Measurements from ENCODE around the gene GH2.
A peak's percentile ranks its signal among the peaks of the same experiment; 100 is the strongest.
"Not testable (repeated sequence)": the region's sequence is repeated elsewhere in the genome, so short reads cannot be mapped to it uniquely, and the experiment has no call there.

The GH2 gene

DNA sequence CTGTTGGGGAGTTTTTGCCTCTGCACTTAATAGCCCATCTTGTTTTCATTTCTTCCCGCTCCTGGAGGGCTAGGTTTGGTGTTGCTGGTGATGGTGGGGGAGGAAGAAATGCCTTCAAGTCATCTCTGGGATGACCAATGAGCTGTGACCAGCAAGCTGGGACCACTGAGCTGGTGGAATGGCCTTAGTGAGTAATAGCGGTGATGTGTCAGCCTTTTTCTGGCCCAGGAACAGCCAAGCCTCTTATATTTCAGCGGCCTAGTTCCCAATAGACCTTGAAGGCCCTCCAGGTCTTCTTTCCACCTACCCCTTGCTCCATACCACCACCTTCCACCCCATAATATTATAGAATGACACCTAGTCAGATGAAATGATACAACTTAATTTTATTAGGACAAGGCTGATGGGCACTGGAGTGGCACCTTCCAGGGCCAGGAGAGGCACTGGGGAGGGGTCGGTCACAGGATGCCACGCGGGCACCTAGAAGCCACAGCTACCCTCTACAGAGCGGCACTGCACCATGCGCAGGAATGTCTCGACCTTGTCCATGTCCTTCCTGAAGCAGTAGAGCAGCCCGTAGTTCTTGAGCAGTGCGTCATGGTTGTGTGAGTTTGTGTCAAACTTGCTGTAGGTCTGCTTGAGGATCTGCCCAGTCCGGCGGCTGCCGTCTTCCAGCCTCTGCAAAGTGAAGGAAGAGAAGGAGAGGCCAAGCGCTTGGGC lies 9.9 kb downstream of the GH2 start:
- DNase-seq = not testable (repeated sequence)

DNA sequence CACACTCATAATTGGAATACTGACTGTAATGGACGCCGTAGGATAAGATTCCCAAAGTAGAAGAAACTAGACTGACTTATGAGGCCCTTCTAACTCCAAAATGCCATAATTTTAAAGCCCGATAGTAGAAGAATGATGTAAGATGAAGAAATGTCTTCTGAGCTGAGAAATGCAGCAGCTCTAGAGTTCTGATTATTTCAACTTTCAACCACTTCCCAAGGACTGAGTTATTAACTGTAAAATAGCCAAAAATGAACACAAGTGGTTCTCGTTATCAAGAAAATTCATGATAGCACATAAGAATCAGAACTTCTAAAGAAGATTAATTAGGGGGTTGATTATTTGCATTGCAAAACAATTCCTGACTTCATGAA lies 11.5 kb downstream of the GH2 start:
- DNase-seq = not testable (repeated sequence)

DNA sequence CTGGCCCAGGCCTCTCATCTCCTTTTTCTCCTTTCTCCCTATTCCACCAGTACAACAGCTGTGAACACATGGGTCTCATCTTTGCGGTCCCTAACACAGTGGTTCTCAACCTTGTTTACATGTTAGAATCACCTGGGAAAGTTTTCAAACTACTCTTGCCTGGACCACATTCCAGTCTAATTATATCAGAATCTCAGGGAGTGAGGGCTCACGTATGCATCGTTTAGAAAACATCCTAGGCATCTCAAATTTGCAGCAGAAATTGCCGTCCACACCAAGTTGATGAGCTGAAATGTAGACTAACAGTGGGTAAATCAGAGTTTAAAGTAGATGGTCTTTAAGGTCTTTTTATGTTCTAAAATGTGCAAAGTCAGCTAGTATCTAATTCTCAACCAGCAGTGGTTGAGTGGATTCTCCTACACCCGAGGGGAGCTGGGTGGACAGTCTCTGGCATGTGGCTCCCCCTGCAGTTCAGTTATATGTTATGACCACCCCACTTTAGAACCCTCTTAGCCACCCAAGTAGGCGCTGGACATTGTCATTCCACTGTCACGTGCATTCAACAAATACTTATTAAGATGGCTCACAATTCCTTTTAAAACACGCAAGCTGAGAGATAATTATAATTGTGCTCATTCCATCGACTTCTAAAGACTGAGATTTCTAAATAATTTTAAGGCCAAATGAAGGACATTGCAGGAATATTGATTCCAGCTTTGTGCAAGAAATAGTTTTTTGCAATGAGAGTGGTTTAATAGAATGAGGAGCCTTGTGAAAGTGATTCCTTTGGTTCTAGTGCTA lies 12.1 kb downstream of the GH2 start:
- DNase-seq = not testable (repeated sequence)

DNA sequence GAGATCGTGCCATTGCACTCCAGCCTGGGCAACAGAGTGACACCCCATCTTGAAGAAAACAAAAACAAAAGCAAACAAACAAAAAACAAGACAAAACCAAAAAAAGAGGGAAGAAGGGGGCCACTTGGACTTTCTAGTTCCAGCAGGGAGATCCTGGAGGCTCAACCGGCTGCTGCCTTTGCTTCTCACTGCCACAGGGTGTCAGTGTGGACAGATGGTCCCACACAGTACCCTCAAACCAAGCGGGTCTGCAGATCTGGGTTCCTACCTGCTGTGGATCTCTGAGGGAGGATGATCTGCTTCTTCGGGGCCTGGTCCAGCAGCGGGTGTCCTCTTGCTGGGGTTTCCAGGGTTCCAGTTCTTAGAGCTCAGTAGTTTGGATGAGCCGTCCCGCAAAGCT lies 15.1 kb downstream of the GH2 start:
- DNase-seq = not testable (repeated sequence)

DNA sequence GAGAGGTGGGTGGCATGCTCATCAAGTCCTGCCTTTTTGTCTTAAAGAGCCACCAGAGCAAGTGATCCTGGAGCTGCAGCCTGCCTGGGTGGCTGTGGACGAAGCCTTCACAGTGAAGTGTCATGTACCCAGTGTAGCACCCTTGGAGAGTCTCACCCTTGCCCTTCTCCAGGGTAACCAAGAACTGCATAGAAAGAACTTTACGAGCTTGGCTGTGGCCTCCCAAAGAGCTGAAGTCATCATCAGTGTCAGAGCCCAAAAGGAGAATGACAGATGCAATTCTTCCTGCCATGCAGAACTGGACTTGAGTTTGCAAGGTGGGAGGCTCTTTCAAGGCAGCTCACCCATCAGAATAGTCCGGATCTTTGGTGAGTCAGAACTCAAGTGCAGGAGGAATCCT lies 22.5 kb downstream of the GH2 start:
- DNase-seq = no peak

DNA sequence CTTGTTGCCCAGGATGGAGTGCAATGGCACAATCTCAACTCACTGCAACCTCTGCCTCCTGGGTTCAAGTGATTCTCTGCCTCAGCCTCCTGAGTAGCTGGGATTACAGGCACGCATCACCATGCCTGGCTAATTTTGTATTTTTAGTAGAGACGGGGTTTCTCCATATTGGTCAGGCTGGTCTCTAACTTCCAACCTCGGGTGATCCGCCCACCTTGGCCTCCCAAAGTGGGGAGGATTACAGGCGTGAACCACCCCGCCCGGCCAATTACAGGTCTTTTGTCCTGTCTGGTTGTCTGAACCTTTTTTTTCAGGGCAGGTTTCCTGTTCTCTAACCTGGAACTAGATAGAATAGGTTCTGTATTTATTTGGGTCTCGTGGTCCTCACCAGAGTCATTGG lies 25.3 kb downstream of the GH2 start:
- not testable (repeated sequence) for DNase-seq

DNA sequence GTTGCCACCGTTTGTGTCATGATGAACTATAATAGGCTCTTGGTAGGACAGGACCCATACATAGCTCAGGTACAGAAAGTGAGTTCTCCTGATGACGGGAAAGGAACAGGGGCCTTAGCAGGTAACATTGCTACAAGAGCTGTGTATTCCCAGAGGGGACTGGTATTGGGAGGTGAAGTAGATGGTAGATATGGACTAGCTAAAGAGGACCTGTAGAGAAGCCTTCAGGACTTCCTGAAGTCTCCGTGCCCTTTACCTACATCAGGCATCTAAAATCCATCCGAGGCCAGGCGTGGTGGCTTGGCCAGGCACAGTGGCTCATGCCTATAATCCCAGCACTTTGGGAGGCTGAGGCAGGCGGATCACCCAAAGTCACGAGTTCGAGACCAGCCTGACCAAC lies 26.6 kb downstream of the GH2 start:
- no peak for DNase-seq

DNA sequence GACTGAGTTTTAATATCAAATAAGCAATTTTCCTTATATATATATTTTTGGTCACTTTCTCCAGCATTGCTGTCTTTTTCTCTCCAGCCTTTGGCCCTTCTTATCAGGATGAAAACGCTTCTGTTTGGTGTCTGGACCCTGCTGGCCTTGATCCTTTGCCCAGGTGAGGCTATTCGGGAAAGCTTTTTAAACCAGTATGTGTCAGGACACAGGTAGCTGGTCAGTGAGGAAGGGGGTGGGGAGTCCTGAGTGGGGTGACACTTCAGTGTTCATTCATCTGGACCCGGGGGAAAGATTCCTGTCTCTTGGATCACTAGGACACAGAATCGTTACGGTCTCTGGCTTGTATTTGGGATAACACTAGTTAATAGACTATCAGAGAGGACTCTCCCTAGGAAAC lies 27.0 kb downstream of the GH2 start:
- no peak for DNase-seq

DNA sequence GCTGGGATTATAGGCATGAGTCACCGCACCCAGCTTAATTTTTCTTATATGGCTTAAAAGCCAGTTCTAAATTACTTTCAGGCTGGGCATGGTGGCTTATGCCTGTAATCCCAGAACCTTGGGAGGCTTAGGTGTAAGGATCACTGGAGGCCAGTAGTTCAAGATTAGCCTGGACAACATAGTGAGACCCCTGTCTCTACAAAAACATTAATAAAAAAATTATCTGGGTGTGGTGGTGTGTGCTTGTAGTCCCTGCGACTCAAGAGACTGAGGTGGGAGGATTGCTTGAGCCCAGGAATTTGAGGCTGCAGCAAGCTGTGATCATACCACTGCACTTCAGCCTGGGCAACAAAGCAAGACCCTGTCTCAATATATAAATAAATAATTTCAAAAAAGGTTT lies 28.5 kb downstream of the GH2 start:
- DNase-seq = no peak

DNA sequence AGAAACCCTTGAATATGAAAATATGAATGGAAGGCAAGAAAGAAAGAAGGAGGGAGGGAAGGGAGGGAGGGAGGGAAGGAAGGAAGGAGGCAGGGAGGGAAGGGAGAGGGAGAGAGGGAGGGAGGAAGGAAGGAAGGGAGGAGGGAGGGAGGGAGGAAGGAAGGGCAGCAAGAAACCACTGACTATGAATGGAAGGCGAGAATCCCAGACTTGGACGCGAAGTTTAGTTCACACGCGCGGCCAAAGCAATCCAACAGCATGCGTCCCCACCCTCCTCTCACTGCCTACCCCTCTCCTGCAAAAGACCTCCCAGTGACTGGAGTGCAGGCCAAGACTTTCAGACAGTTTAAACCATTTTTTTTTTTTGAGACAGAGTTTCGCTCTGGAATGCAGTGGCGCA lies 31.3 kb downstream of the GH2 start:
- no peak for DNase-seq

DNA sequence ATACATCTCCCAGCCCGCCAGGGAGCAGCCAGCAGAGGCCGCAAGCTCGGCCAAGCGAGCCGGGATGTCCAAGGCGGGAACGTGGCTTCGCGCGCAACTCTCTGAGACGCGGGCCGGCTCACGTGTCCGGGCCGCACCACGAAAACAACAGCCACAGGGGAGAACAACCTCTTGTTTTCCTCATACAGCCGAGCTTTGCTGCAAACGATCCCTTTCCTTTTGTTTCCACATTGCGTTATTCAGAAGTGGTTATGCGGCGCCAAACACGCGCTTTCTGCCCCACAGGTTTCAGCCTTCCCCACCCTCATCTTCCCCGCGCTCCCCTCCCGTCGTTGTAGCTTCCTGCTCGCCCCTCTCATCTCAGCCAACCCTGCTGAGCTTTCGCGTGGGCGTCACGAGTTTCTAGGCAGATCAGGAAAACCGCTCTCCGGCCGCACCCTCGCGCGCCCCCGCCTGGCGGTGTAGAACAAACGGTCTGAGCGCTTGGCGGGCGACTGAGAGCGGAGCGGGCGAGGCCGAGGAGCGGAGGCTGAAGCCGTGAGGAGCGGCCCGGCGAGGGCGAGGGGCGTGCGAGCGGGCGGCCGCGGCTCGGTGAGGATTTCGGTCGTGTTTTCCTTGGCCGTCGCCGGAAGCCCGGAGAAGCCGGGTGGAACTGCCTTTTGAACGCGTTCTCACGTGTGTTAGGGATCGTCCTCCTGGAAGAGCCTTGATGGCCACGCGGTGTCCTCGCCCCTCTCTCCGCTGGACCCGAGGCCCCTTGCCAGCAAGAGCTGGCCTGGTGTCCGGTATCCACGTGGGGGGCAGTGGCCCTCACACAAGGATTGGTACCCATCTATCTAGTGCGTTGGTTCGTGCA lies 32.7 kb downstream of the GH2 start:
- peak; percentile 97 for DNase-seq

DNA sequence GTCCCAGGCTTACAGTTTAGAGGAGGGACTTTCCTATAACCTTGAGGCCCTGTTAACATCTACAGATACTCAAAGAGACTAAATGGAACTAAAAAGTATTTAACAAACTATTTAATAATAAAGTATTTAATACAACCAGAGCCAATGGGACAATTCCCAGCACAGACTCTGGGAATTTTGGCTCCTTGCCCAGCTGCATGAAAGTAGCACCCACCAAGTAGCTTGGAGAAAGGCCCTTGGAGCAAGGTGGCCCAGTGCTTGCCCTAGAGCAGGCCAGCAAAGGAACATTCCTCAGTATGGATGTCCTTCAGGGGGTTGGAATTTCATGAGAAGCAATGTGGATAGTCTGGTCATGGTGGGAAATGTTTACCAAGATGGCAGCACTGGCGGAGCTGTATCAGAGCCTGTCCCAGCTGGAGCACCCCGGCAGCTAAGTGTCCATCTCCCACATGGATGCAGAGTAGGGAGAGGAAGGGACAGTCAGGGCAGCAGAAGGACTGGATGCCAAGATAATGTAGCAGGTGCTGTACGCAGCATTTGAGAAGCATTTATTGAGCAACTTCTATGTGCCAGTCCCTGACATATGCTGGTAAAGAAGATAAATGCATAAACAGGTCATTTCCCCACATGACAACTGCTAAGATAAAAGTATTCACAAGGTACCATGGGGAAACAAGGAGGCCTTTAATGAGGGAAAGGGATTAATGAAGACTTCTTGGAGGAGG lies 34.1 kb downstream of the GH2 start:
- DNase-seq = no peak

DNA sequence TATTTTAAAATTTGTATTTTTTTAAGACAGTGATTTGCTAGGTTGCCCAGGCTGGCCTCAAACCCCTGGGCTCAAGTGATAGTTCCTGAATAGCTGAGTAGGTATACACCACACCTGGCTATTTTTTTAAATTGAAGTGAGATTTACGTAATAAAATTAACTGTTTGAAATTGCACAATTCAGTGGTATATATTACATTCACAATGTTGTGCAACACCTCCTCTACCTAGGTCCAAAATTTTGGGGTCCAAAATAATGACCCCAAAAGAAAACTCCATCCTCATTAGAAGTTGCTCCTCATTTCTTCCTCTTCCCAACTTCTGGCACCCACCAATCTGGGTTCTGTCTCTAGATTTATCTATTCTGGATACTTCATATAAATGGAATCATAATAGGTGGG lies 36.2 kb downstream of the GH2 start:
- no peak for DNase-seq

DNA sequence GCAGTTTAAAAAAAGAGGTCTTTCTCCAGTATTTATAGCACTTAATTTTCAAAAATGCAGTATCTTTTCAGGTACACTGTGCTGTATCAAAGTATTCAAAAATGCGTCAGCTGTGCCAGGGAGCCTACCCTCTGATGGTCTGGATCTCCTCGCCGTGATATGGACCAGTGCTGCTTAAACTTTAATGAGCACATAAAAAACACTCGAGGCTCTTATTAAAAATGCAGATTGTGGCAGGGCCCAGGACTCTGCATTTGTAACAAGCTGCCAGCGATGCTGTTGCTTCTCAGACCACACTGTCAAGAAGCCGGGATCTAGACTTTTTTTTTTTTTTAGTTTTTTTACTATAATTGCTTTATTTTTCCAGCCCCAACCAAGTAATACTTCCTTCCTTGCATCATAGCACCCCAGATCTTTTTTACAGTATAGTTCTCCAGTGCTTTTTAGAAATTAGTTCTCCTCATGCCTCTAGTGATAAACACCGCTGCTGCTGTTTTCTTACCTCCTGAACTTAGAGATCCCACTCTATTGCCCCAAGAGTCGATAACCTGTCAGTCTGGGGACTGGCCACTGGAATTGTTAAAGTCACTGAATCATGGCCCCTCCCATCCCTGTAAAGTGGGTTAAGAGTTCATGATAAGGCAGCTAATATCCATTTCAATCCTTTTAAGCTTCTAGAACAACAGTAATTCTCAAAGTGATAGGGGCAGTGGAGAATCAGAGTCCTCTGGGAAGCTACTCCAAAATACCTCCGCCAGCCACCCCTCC lies 37.6 kb downstream of the GH2 start:
- DNase-seq = peak; percentile 64

DNA sequence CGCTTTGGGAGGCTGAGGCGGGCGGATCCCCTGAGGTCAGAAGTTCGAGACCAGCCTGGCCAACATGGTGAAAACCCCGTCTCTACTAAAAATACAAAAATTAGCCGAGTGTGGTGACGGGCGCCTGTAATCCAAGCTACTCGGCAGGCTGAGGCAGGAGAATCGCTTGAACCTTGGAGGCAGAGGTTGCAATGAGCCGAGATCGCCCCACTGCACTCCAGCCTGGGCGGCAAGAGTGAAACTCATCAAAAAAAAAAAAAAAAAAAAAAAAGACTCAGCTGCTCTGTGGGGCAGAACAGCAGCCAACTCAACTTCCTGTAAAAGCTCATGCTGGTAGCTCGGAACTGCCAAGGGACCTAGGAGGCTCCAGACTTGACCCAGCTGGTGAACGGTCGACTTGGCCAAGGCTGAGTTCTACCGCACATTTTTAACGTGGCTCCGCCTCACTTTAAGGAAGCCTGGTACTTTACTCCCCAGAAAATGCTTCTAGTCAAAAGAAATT lies 38.3 kb downstream of the GH2 start:
- peak; percentile 75 for DNase-seq

DNA sequence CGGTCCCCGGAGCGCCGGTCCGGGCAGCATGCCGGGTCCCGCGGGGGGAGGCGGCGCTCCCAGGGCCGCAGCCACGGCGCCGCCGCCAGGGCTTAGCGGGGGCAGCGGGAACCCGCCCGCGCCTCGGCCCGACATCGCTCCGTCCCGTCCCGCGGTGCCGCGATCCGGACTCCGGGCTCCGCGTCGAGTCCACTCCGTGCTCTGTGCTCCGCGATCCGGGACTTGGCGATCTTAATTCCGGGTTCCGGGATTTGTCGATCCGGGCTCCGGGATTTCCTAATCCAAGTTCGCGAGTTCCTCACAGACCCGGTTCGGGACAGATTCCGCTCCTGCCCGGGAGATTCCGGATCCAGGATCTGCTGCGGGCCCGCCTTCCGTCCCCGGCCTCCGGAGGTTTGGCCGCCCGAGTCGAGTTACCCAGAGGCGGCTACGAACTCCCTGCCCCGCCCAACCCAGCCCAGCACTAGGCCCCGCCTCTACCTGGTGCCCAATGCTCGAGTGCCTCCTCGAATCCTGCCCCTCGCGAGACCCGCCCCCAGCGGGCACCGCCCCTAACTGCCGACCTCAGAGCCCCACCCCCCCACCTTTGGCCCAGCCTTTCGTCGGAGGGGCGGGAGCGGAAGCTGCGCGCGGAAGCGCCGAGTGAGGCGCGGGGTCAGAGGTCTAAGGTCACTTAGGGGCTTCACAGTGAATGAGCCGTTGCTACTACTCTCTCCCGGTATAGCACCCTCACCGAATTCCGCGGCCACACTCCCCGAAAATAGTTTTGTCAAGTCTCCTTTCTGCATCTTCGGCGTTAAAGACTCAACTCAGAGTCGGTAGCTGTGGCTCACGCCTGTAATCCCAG lies 39.0 kb downstream of the GH2 start, which contains the start of gene SMARCD2:
TSS of gene SMARCD2 (minus strand) at position 146 of the 847 bp plus-strand sequence. CDS start at position 135, 11 bp downstream.
- DNase-seq = peak; percentile 99

DNA sequence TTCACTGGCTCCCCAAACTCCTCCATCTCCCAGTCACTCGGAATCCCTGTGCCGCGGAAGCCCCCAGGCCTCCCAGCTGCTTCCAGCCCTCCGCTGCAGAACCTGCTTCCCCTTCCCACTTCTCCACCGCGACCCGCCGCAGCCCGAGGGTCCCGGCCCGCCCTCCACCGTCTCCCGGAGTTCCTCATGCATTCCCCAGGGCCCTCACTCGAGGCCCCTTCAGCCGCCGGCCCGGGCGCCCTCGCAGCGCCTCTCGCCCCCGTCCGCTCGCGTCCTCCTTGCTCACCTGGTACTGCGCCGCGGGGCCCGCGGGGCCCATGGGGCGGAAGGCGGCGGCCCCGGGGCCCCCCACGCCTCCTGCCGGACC lies 39.6 kb downstream of the GH2 start:
- DNase-seq = peak; percentile 31

DNA sequence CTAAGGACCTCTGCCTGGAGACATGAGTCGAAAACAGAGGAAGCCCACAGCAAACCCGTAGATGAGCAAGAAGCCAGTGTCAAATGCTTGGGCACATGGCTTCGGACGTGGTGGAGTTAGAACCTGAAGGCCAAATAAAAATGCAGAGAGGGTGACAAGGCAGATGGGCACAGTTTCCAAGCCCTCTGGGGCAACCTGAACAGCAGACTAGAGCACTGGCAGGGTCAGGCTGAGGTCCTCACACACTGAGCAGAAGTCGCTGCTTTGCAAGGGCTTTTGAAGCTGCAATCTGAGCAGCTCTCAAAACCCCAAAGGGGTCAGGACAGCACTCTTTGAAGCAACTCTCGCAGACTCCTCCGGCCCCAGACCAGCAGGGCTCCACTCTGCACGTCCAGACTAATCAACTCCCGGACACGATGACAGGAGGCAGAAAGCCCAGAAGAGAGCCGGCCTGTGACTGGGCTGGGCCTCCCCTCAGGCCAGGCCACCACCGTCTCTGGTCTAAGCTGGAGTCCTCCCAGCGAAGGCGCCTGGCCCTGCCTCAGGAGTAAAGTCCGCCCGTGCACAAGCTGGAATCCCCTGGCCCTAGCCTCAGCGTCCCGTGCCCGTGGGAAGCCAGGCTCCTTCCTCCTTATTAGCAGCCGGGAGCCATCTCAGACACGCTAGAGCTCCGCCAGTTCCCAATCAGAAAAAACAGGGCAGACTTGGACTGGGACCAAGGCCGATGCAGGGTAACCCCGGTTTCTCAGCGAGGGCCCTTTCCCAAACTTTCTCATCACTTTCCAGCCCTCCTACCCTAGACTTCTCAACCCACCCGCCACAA lies 40.2 kb downstream of the GH2 start:
- DNase-seq = peak; percentile 48

DNA sequence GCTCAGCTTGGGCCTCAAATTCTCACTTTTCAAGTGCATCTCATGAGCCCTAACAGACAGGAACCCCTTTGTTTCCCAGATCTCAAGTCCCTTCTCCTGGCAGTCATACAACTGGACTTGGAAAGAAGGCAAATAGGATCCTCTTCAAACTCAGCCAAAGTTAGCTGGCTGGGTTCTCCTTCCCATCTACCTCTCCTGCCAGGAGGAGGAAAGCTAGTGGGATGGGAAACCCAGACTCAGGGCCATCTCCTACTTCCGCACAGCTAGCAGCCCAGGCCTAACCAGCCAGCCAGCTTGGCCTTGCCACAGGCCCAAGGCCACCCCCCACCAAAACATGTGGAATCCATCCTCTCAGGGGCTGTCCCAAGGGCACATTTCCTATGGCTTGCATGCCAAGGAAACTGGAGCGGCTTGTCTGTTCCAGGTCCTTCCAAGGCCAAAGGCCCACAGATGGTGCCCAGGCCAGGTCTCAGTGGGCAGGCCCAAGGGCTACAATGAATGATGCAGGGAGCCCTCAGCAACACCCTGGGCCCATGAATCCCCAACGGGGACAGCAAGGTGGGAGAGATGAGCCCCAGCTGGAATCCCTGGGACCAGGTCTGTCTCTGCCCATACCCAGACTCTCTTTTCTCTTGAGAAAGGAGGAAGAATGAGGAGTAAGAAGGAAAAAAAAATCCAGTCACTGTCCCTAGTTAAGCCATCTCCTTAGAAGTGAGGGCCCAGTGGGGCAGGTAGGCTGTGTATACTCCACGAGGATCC lies 41.0 kb downstream of the GH2 start:
- DNase-seq = no peak

Measured in hematopoietic multipotent progenitor cell treated with erythropoietin and hydrocortisone succinate and interleukin-3 and kit ligand, for 6 days (in vitro differentiated cells).